Neuronal stem cell (in vitro differentiated cells): Measurements from ENCODE around the gene C1QTNF1.

Source experiments
- DNase-seq: peaks from one replicate; pipeline ENCODE4 v3.0.0-alpha.2; 2013; ENCODE audit warnings: low spot score
- H2AFZ ChIP-seq: one replicate; pipeline ENCODE4 v1.6.1; 2013; ENCODE audit warnings: mild to moderate bottlenecking, low read length, inconsistent platforms
- H2AK5ac ChIP-seq: 2 replicates; pipeline ENCODE4 v1.6.1; 2013; ENCODE audit warnings: low read depth, mild to moderate bottlenecking, inconsistent platforms, low read length, moderate library complexity, mixed read lengths
- H2BK120ac ChIP-seq: 2 replicates; pipeline ENCODE4 v1.6.1; 2013; ENCODE audit warnings: low read depth, mild to moderate bottlenecking, inconsistent platforms, low read length, moderate library complexity, mixed read lengths
- H2BK12ac ChIP-seq: one replicate; pipeline ENCODE4 v1.6.1; 2013; ENCODE audit warnings: low read length, inconsistent platforms
- H2BK15ac ChIP-seq: 2 replicates; pipeline ENCODE4 v1.6.1; 2013; ENCODE audit warnings: mild to moderate bottlenecking, low read length, inconsistent platforms, mixed read lengths
- H2BK5ac ChIP-seq: one replicate; pipeline ENCODE4 v1.6.1; 2013; ENCODE audit warnings: inconsistent platforms, mild to moderate bottlenecking, low read length, moderate library complexity
- H3K14ac ChIP-seq: one replicate; pipeline ENCODE4 v1.6.1; 2013; ENCODE audit warnings: low read length, inconsistent platforms
- H3K18ac ChIP-seq: 2 replicates; pipeline ENCODE4 v1.6.1; 2013; ENCODE audit warnings: low read length, inconsistent platforms
- H3K23ac ChIP-seq: 2 replicates; pipeline ENCODE4 v1.6.1; 2013; ENCODE audit warnings: low read depth, mild to moderate bottlenecking, mixed read lengths, low read length, inconsistent platforms; ENCODE audit not compliant: poor library complexity
- H3K27ac ChIP-seq: replicated peaks from 3 replicates; pipeline ENCODE4 v1.5.1; 2013; ENCODE audit warnings: low read length, inconsistent platforms
- H3K27me3 ChIP-seq, 3 experiments: 2 replicates each; pipeline ENCODE4 v1.6.1; 2013; ENCODE audit warnings: low read length in 3 of 3, mild to moderate bottlenecking in 2 of 3, inconsistent platforms in 1 of 3, low read depth in 1 of 3, mixed read lengths in 1 of 3, moderate library complexity in 1 of 3; ENCODE audit not compliant: control insufficient read depth in 3 of 3, insufficient read depth in 3 of 3
- H3K36me3 ChIP-seq, 2 donors: replicated peaks in 1 of 2; 2 replicates each; pipeline ENCODE4 v1.6.1; 2013; ENCODE audit warnings: low read length in 2 of 2; ENCODE audit not compliant: control insufficient read depth in 2 of 2, insufficient read depth in 2 of 2
- H3K4ac ChIP-seq: 2 replicates; pipeline ENCODE4 v1.6.1; 2013; ENCODE audit warnings: inconsistent platforms, mild to moderate bottlenecking, low read length, moderate library complexity
- H3K4me1 ChIP-seq, 2 donors: 1 replicate in 1 of 2; 2 replicates in 1 of 2; pipeline ENCODE4 v1.6.1; 2013; ENCODE audit warnings: low read length in 2 of 2, low read depth in 1 of 2; ENCODE audit not compliant: control insufficient read depth in 2 of 2, insufficient read depth in 1 of 2
- H3K4me2 ChIP-seq: one replicate; pipeline ENCODE4 v1.6.1; 2013; ENCODE audit warnings: mild to moderate bottlenecking, low read length, inconsistent platforms; ENCODE audit not compliant: insufficient read depth, poor library complexity, severe bottlenecking
- H3K4me3 ChIP-seq, 2 donors: 2 replicates each; pipeline ENCODE4 v1.5.1; 2013; ENCODE audit warnings: low read length in 2 of 2, mild to moderate bottlenecking in 2 of 2, inconsistent platforms in 1 of 2, moderate library complexity in 1 of 2
- H3K79me1 ChIP-seq: one replicate; pipeline ENCODE4 v1.6.1; 2013; ENCODE audit warnings: low read depth, mild to moderate bottlenecking, inconsistent platforms, low read length, moderate library complexity
- H3K9ac ChIP-seq: one replicate; pipeline ENCODE4 v1.6.1; 2013; ENCODE audit warnings: mild to moderate bottlenecking, low read depth, low read length, inconsistent platforms; ENCODE audit not compliant: poor library complexity
- H3K9me3 ChIP-seq, 2 donors: replicated peaks in 1 of 2; 2 replicates each; pipeline versions ENCODE3 to v1.6.1; 2013; ENCODE audit warnings: low read length in 2 of 2, mild to moderate bottlenecking in 2 of 2, inconsistent platforms in 1 of 2, low read depth in 1 of 2, mixed read lengths in 1 of 2, moderate library complexity in 1 of 2; ENCODE audit not compliant: control insufficient read depth in 2 of 2, insufficient read depth in 1 of 2
- H4K8ac ChIP-seq: one replicate; pipeline ENCODE4 v1.6.1; 2013; ENCODE audit warnings: low read depth, mild to moderate bottlenecking, inconsistent platforms, low read length, moderate library complexity
- H4K91ac ChIP-seq: one replicate; pipeline ENCODE4 v1.6.1; 2013; ENCODE audit warnings: low read length, low read depth, mild to moderate bottlenecking, inconsistent platforms; ENCODE audit not compliant: poor library complexity
- WGBS, 2 donors: extraction: QIAGEN DNeasy Blood & Tissue Kit; methylation state at CpG; one replicate each; pipeline ENCODE4 v1.1.7; 2013; ENCODE audit warnings: missing lambda C conversion rate in 2 of 2, mixed read lengths in 1 of 2; ENCODE audit not compliant: insufficient read length in 2 of 2, insufficient replicate concordance in 1 of 2; ENCODE audit errors: extremely low coverage in 2 of 2; 5-methylcytosine and 5-hydroxymethylcytosine counted together

Gene C1QTNF1

GRCh38 chr17:78988152-78988551, 35.8 kb upstream of the C1QTNF1 start:
- Histone ChIP-seq H3K4ac (no peak overlapping the region), H3K4me2 (no peak overlapping the region), H2BK5ac (no peak overlapping the region), H2BK120ac (no peak overlapping the region), H4K8ac (no peak overlapping the region), H3K4me3 (no peak overlapping the region), H3K79me1 (no peaks in the 10 kb centered on the region), H3K36me3 (peaks cover 18 to 37% of the 10 kb centered on the region in 2 donors), H3K4me1 (peaks cover 0 to 5% of the 10 kb centered on the region in 2 donors), H2AK5ac (no peak overlapping the region), H3K27me3 (no peaks in the 10 kb centered on the region), H3K23ac (no peak overlapping the region), H3K14ac (no peak overlapping the region), H3K9me3 (peaks cover 0 to 2% of the 10 kb centered on the region in 2 donors), H2BK12ac (no peak overlapping the region), H2AFZ (no peak overlapping the region), H3K27ac (no peak overlapping the region), H3K9ac (no peak overlapping the region), H2BK15ac (no peak overlapping the region), H4K91ac (no peak overlapping the region), H3K18ac (no peak overlapping the region)
- DNase-seq = no peak
- no CpG with 5 or more reads among the region's 6 CpGs for WGBS, 2 donors

- Histone ChIP-seq H4K8ac (no peak overlapping the region), H2AK5ac (no peak overlapping the region), H3K4ac (no peak overlapping the region), H3K14ac (no peak overlapping the region), H2BK120ac (no peak overlapping the region), H3K23ac (no peak overlapping the region), H2BK12ac (no peak overlapping the region), H3K4me2 (no peak overlapping the region), H3K4me1 (peaks cover 0 to 5% of the 10 kb centered on the region in 2 donors), H3K18ac (no peak overlapping the region), H2AFZ (no peak overlapping the region), H3K27me3 (no peaks in the 10 kb centered on the region), H2BK15ac (no peak overlapping the region), H2BK5ac (no peak overlapping the region), H4K91ac (no peak overlapping the region), H3K36me3 (peaks cover 27 to 59% of the 10 kb centered on the region in 2 donors), H3K4me3 (no peak overlapping the region), H3K27ac (no peak overlapping the region), H3K9ac (no peak overlapping the region), H3K9me3 (peaks cover 0 to 5% of the 10 kb centered on the region in 2 donors), H3K79me1 (no peaks in the 10 kb centered on the region)
- no CpG with 5 or more reads among the region's 29 CpGs for WGBS, 2 donors
- DNase-seq = no peak
Observed at GRCh38 chr17:78990349-78991016, 33.5 kb upstream of the C1QTNF1 start.

DNA sequence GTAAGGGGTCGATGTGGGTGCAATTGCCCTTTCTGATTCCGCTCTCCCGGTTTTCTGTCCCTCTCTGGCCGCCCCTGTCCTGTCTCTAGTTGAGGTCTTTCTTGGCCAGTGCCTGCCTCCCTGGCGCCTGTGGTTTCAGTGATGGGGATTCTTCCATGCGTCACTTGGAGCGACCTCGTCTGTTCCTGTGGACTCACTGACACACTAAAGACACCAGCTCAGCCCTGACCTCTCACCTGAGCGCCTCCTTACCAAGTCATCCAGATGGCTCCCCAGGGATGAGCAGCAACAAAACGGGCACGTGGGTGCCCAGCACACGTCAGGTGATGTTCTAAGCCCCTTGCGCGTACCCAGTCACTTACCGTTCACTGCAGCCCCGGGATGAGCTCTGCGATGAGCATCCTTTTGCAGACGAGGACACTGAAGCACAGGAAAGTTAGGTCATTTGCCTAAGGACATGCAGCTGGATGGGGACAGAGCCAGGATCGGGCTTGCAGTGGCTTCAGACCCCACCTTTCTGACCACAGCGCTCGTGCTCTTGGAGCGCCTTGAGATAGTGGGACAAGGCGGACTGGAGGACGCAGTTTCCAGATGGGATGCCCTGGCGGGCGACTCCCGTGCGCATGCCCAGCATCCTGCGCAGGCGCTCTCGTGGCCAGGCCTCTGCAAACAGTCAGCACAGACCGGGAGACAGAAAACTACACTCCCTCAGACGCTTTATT, 32.8 kb upstream of the C1QTNF1 start:
- Histone ChIP-seq H2AK5ac (no peak overlapping the region), H2BK15ac (no peak overlapping the region), H3K27me3 (no peaks in the 10 kb centered on the region), H3K14ac (no peak overlapping the region), H3K4me3 (no peak overlapping the region), H3K9me3 (peaks cover 0 to 5% of the 10 kb centered on the region in 2 donors), H3K4me1 (peaks cover 0 to 5% of the 10 kb centered on the region in 2 donors), H3K79me1 (no peaks in the 10 kb centered on the region), H2AFZ (no peak overlapping the region), H2BK12ac (no peak overlapping the region), H3K18ac (no peak overlapping the region), H3K36me3 (peaks cover 33 to 66% of the 10 kb centered on the region in 2 donors), H4K8ac (no peak overlapping the region), H3K4ac (no peak overlapping the region), H3K23ac (no peak overlapping the region), H3K27ac (no peak overlapping the region), H3K9ac (no peak overlapping the region), H3K4me2 (no peak overlapping the region), H2BK120ac (no peak overlapping the region), H2BK5ac (no peak overlapping the region), H4K91ac (no peak overlapping the region)
- no CpG with 5 or more reads among the region's 33 CpGs for WGBS, 2 donors
- DNase-seq = no peak

DNA sequence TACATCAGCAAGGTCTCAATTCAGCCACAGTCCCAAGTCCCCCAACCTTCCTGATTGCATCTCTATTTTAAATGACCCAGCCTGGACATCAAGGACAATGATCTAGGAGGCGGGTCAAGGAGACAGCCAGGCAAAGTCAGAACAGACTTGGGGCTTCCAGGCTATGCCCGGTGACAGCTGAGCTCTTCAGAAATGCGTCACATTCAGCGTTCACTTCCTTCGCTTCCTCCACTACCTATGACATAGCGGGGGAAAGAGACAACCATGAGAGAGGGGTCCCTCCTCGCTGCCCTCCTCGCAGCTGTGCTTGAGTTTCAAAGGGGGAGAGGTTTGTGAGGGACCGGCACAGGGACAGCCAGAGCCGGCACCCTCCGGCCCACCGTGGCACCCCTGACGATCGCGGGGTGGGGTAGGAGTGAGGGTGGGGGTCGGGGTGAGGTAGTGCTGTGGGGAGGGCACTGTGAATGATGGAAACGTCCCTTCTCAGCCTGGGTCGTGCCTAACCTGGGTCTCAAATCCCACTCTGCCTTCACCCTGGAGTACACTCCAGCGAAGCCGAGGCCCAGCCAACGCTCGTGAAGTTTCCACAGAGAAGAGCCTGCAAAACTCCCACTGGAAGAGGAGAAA, 31.9 kb upstream of the C1QTNF1 start:
- H3K23ac ChIP-seq = no peak overlapping the region
- no peak overlapping the region for H3K4ac ChIP-seq
- no peak overlapping the region for H2BK120ac ChIP-seq
- no peaks in the 10 kb centered on the region for H3K4me1 ChIP-seq
- H2AFZ ChIP-seq = no peak overlapping the region
- H4K91ac ChIP-seq = no peak overlapping the region
- no peaks in the 10 kb centered on the region for H3K79me1 ChIP-seq
- H2AK5ac ChIP-seq = no peak overlapping the region
- H3K9me3 ChIP-seq = peaks cover 0 to 5% of the 10 kb centered on the region in 2 donors
- WGBS, 2 donors = no CpG with 5 or more reads among the region's 22 CpGs
- H3K27ac ChIP-seq = no peak overlapping the region
- H2BK5ac ChIP-seq = no peak overlapping the region
- no peak overlapping the region for H2BK15ac ChIP-seq
- no peak overlapping the region for H3K18ac ChIP-seq
- H3K4me2 ChIP-seq = no peak overlapping the region
- no peak overlapping the region for H3K14ac ChIP-seq
- H3K4me3 ChIP-seq = no peak overlapping the region
- H3K36me3 ChIP-seq = peaks cover 37 to 74% of the 10 kb centered on the region in 2 donors
- H4K8ac ChIP-seq = no peak overlapping the region
- DNase-seq = no peak
- H3K9ac ChIP-seq = peak overlapping the region; percentile 24
- no peaks in the 10 kb centered on the region for H3K27me3 ChIP-seq
- H2BK12ac ChIP-seq = no peak overlapping the region
